Neuronal stem cell (in vitro differentiated cells): Measurements from ENCODE around the gene AKAP11.

Experiments
- DNase-seq: peaks from one replicate; pipeline ENCODE4 v3.0.0-alpha.2; 2013; ENCODE audit warnings: low spot score
- H2AFZ ChIP-seq: one replicate; pipeline ENCODE4 v1.6.1; 2013; ENCODE audit warnings: mild to moderate bottlenecking, low read length, inconsistent platforms
- H2AK5ac ChIP-seq: 2 replicates; pipeline ENCODE4 v1.6.1; 2013; ENCODE audit warnings: low read depth, mild to moderate bottlenecking, inconsistent platforms, low read length, moderate library complexity, mixed read lengths
- H2BK120ac ChIP-seq: 2 replicates; pipeline ENCODE4 v1.6.1; 2013; ENCODE audit warnings: low read depth, mild to moderate bottlenecking, inconsistent platforms, low read length, moderate library complexity, mixed read lengths
- H2BK12ac ChIP-seq: one replicate; pipeline ENCODE4 v1.6.1; 2013; ENCODE audit warnings: low read length, inconsistent platforms
- H2BK15ac ChIP-seq: 2 replicates; pipeline ENCODE4 v1.6.1; 2013; ENCODE audit warnings: mild to moderate bottlenecking, low read length, inconsistent platforms, mixed read lengths
- H2BK5ac ChIP-seq: one replicate; pipeline ENCODE4 v1.6.1; 2013; ENCODE audit warnings: inconsistent platforms, mild to moderate bottlenecking, low read length, moderate library complexity
- H3K14ac ChIP-seq: one replicate; pipeline ENCODE4 v1.6.1; 2013; ENCODE audit warnings: low read length, inconsistent platforms
- H3K18ac ChIP-seq: 2 replicates; pipeline ENCODE4 v1.6.1; 2013; ENCODE audit warnings: low read length, inconsistent platforms
- H3K23ac ChIP-seq: 2 replicates; pipeline ENCODE4 v1.6.1; 2013; ENCODE audit warnings: low read depth, mild to moderate bottlenecking, mixed read lengths, low read length, inconsistent platforms; ENCODE audit not compliant: poor library complexity
- H3K27ac ChIP-seq: replicated peaks from 3 replicates; pipeline ENCODE4 v1.5.1; 2013; ENCODE audit warnings: low read length, inconsistent platforms
- H3K27me3 ChIP-seq, 3 experiments: 2 replicates each; pipeline ENCODE4 v1.6.1; 2013; ENCODE audit warnings: low read length in 3 of 3, mild to moderate bottlenecking in 2 of 3, inconsistent platforms in 1 of 3, low read depth in 1 of 3, mixed read lengths in 1 of 3, moderate library complexity in 1 of 3; ENCODE audit not compliant: control insufficient read depth in 3 of 3, insufficient read depth in 3 of 3
- H3K36me3 ChIP-seq, 2 donors: replicated peaks in 1 of 2; 2 replicates each; pipeline ENCODE4 v1.6.1; 2013; ENCODE audit warnings: low read length in 2 of 2; ENCODE audit not compliant: control insufficient read depth in 2 of 2, insufficient read depth in 2 of 2
- H3K4ac ChIP-seq: 2 replicates; pipeline ENCODE4 v1.6.1; 2013; ENCODE audit warnings: inconsistent platforms, mild to moderate bottlenecking, low read length, moderate library complexity
- H3K4me1 ChIP-seq, 2 donors: 1 replicate in 1 of 2; 2 replicates in 1 of 2; pipeline ENCODE4 v1.6.1; 2013; ENCODE audit warnings: low read length in 2 of 2, low read depth in 1 of 2; ENCODE audit not compliant: control insufficient read depth in 2 of 2, insufficient read depth in 1 of 2
- H3K4me2 ChIP-seq: one replicate; pipeline ENCODE4 v1.6.1; 2013; ENCODE audit warnings: mild to moderate bottlenecking, low read length, inconsistent platforms; ENCODE audit not compliant: insufficient read depth, poor library complexity, severe bottlenecking
- H3K4me3 ChIP-seq, 2 donors: 2 replicates each; pipeline ENCODE4 v1.5.1; 2013; ENCODE audit warnings: low read length in 2 of 2, mild to moderate bottlenecking in 2 of 2, inconsistent platforms in 1 of 2, moderate library complexity in 1 of 2
- H3K79me1 ChIP-seq: one replicate; pipeline ENCODE4 v1.6.1; 2013; ENCODE audit warnings: low read depth, mild to moderate bottlenecking, inconsistent platforms, low read length, moderate library complexity
- H3K9ac ChIP-seq: one replicate; pipeline ENCODE4 v1.6.1; 2013; ENCODE audit warnings: mild to moderate bottlenecking, low read depth, low read length, inconsistent platforms; ENCODE audit not compliant: poor library complexity
- H3K9me3 ChIP-seq, 2 donors: replicated peaks in 1 of 2; 2 replicates each; pipeline versions ENCODE3 to v1.6.1; 2013; ENCODE audit warnings: low read length in 2 of 2, mild to moderate bottlenecking in 2 of 2, inconsistent platforms in 1 of 2, low read depth in 1 of 2, mixed read lengths in 1 of 2, moderate library complexity in 1 of 2; ENCODE audit not compliant: control insufficient read depth in 2 of 2, insufficient read depth in 1 of 2
- H4K8ac ChIP-seq: one replicate; pipeline ENCODE4 v1.6.1; 2013; ENCODE audit warnings: low read depth, mild to moderate bottlenecking, inconsistent platforms, low read length, moderate library complexity
- H4K91ac ChIP-seq: one replicate; pipeline ENCODE4 v1.6.1; 2013; ENCODE audit warnings: low read length, low read depth, mild to moderate bottlenecking, inconsistent platforms; ENCODE audit not compliant: poor library complexity
- WGBS, 2 donors: extraction: QIAGEN DNeasy Blood & Tissue Kit; methylation state at CpG; one replicate each; pipeline ENCODE4 v1.1.7; 2013; ENCODE audit warnings: missing lambda C conversion rate in 2 of 2, mixed read lengths in 1 of 2; ENCODE audit not compliant: insufficient read length in 2 of 2, insufficient replicate concordance in 1 of 2; ENCODE audit errors: extremely low coverage in 2 of 2; 5-methylcytosine and 5-hydroxymethylcytosine counted together

The AKAP11 gene

GRCh38 chr13:42363941-42364612, 92.1 kb downstream of the AKAP11 start:
- Histone ChIP-seq H3K27me3 (no peaks in the 10 kb centered on the region), H3K4me2 (no peak overlapping the region), H3K79me1 (no peaks in the 10 kb centered on the region), H4K91ac (no peak overlapping the region), H3K4me1 (no peaks in the 10 kb centered on the region), H2AK5ac (no peak overlapping the region), H2BK120ac (no peak overlapping the region), H2BK12ac (no peak overlapping the region), H3K27ac (no peak overlapping the region), H3K4me3 (no peak overlapping the region), H3K4ac (no peak overlapping the region), H3K18ac (no peak overlapping the region), H3K9ac (no peak overlapping the region), H3K9me3 (no peaks in the 10 kb centered on the region), H2BK5ac (no peak overlapping the region), H2BK15ac (no peak overlapping the region), H3K14ac (no peak overlapping the region), H2AFZ (no peak overlapping the region), H3K23ac (no peak overlapping the region), H3K36me3 (no peaks in the 10 kb centered on the region), H4K8ac (no peak overlapping the region)
- DNase-seq: no peak
- no CpG with 5 or more reads among the region's 3 CpGs for WGBS, 2 donors

- Histone ChIP-seq H3K4ac (no peak overlapping the region), H3K27me3 (no peaks in the 10 kb centered on the region), H3K4me1 (no peaks in the 10 kb centered on the region), H3K9ac (no peak overlapping the region), H3K27ac (no peak overlapping the region), H2BK5ac (no peak overlapping the region), H2BK12ac (no peak overlapping the region), H3K9me3 (no peaks in the 10 kb centered on the region), H3K23ac (no peak overlapping the region), H3K18ac (no peak overlapping the region), H4K91ac (no peak overlapping the region), H3K36me3 (no peaks in the 10 kb centered on the region), H2AK5ac (no peak overlapping the region), H4K8ac (no peak overlapping the region), H3K79me1 (no peaks in the 10 kb centered on the region), H2AFZ (no peak overlapping the region), H2BK120ac (no peak overlapping the region), H3K4me2 (no peak overlapping the region), H2BK15ac (no peak overlapping the region), H3K14ac (no peak overlapping the region), H3K4me3 (no peak overlapping the region)
- peak; percentile 4 for DNase-seq
- no CpG with 5 or more reads among the region's 2 CpGs for WGBS, 2 donors
These were observed 92.7 kb downstream of the AKAP11 start for GRCh38 chr13:42364613-42365000.

- no peak overlapping the region for H2BK15ac ChIP-seq
- H3K4me2 ChIP-seq: no peak overlapping the region
- H3K4me1 ChIP-seq: no peaks in the 10 kb centered on the region
- H3K79me1 ChIP-seq: no peaks in the 10 kb centered on the region
- no peaks in the 10 kb centered on the region for H3K36me3 ChIP-seq
- no peak overlapping the region for H2AK5ac ChIP-seq
- H3K27ac ChIP-seq: no peak overlapping the region
- H2AFZ ChIP-seq: no peak overlapping the region
- no peak overlapping the region for H3K14ac ChIP-seq
- H4K91ac ChIP-seq: no peak overlapping the region
- H3K4ac ChIP-seq: no peak overlapping the region
- no peak overlapping the region for H4K8ac ChIP-seq
- no peak overlapping the region for H2BK5ac ChIP-seq
- H3K27me3 ChIP-seq: no peaks in the 10 kb centered on the region
- no peak overlapping the region for H3K23ac ChIP-seq
- no peak overlapping the region for H3K18ac ChIP-seq
- H3K9me3 ChIP-seq: no peaks in the 10 kb centered on the region
- DNase-seq: no peak
- WGBS, 2 donors: no CpG with 5 or more reads among the region's 2 CpGs
- H2BK120ac ChIP-seq: no peak overlapping the region
- no peak overlapping the region for H3K4me3 ChIP-seq
- no peak overlapping the region for H3K9ac ChIP-seq
- no peak overlapping the region for H2BK12ac ChIP-seq
These were observed 95.9 kb downstream of the AKAP11 start for GRCh38 chr13:42367831-42368230.

GRCh38 chr13:42369071-42369797, 97.3 kb downstream of the AKAP11 start:
- Histone ChIP-seq H3K18ac (no peak overlapping the region), H3K4me3 (no peak overlapping the region), H3K4me2 (no peak overlapping the region), H3K14ac (no peak overlapping the region), H2BK5ac (no peak overlapping the region), H3K36me3 (no peaks in the 10 kb centered on the region), H3K4me1 (no peaks in the 10 kb centered on the region), H3K79me1 (no peaks in the 10 kb centered on the region), H3K27me3 (no peaks in the 10 kb centered on the region), H3K27ac (no peak overlapping the region), H3K9ac (no peak overlapping the region), H3K4ac (no peak overlapping the region), H3K9me3 (no peaks in the 10 kb centered on the region), H3K23ac (no peak overlapping the region), H2AFZ (no peak overlapping the region), H4K91ac (no peak overlapping the region), H2AK5ac (no peak overlapping the region), H2BK120ac (no peak overlapping the region), H2BK12ac (no peak overlapping the region), H4K8ac (no peak overlapping the region), H2BK15ac (no peak overlapping the region)
- no CpG with 5 or more reads among the region's 8 CpGs for WGBS, 2 donors
- no peak for DNase-seq
